HG03439 (cell line): ENCODE results near the gene PCDHB6.
"Not testable (repeated sequence)": the region's sequence is repeated elsewhere in the genome, so short reads cannot be mapped to it uniquely, and the experiment has no call there.

Experiments used
- ATAC-seq: cut with Tn5 transposase; IDR thresholded peaks from one replicate; pipeline ENCODE4 v1.9.1; 2021; ENCODE audit warnings: mild to moderate bottlenecking, moderate library complexity; ENCODE audit not compliant: unreplicated experiment

The PCDHB6 gene

GRCh38 chr5:141149812-141150211 is at the start of gene PCDHB6:
PCDHB6 (plus strand) TSS chr5:141150057; CDS start chr5:141150258, 201 bp downstream.
- ATAC-seq: no peak

- ATAC-seq: no peak
These were observed 49.5 kb upstream of the PCDHB6 start, which contains the start of gene PCDHB3 for GRCh38 chr5:141100243-141100805. PCDHB3 (plus strand) TSS chr5:141100473; CDS start chr5:141100650, 177 bp downstream.

- no peak for ATAC-seq
These were observed 48.8 kb upstream of the PCDHB6 start for GRCh38 chr5:141101059-141101458.

- not testable (repeated sequence) for ATAC-seq
These were observed 47.8 kb upstream of the PCDHB6 start for GRCh38 chr5:141102070-141102469.

- not testable (repeated sequence) for ATAC-seq
These were observed 47.4 kb upstream of the PCDHB6 start for GRCh38 chr5:141102471-141102870.

- ATAC-seq: no peak
These were observed 44.5 kb upstream of the PCDHB6 start for GRCh38 chr5:141105350-141105749.

GRCh38 chr5:141119250-141119649 is 30.6 kb upstream of the PCDHB6 start:
- ATAC-seq: no peak

- no peak for ATAC-seq
These were observed 28.3 kb upstream of the PCDHB6 start, which contains the start of gene PCDHB4 for GRCh38 chr5:141121563-141121962. PCDHB4 (plus strand) TSS chr5:141121818; CDS start chr5:141121999, 181 bp downstream.

- no peak for ATAC-seq
These were observed 27.9 kb upstream of the PCDHB6 start for GRCh38 chr5:141121985-141122384.

GRCh38 chr5:141123396-141124135 is 26.3 kb upstream of the PCDHB6 start:
- ATAC-seq: not testable (repeated sequence)

- ATAC-seq: no peak
These were observed 22.6 kb upstream of the PCDHB6 start for GRCh38 chr5:141127305-141127704.

GRCh38 chr5:141135030-141135717 is 14.7 kb upstream of the PCDHB6 start, which contains the start of gene PCDHB5:
PCDHB5 (plus strand) TSS chr5:141135206; CDS start chr5:141135435, 229 bp downstream.
- ATAC-seq: no peak

- no peak for ATAC-seq
These were observed 14.1 kb upstream of the PCDHB6 start for GRCh38 chr5:141135718-141136266.

- not testable (repeated sequence) for ATAC-seq
These were observed 12.5 kb upstream of the PCDHB6 start for GRCh38 chr5:141137346-141137745.

GRCh38 chr5:141150224-141150992 is 551 bp downstream of the PCDHB6 start:
- no peak for ATAC-seq

GRCh38 chr5:141150993-141151325 is 1.1 kb downstream of the PCDHB6 start:
- ATAC-seq: no peak

GRCh38 chr5:141151632-141152031 is 1.8 kb downstream of the PCDHB6 start:
- ATAC-seq: not testable (repeated sequence)

GRCh38 chr5:141152096-141152495 is 2.2 kb downstream of the PCDHB6 start:
- ATAC-seq: not testable (repeated sequence)

- no peak for ATAC-seq
These were observed 5.9 kb downstream of the PCDHB6 start for GRCh38 chr5:141155540-141156374.

- not testable (repeated sequence) for ATAC-seq
These were observed 7.5 kb downstream of the PCDHB6 start for GRCh38 chr5:141157356-141157755.
